Stimulated activated CD4-positive, alpha-beta T cell treated with anti-CD3 and anti-CD28 coated beads, Interleukin-1b, Interleukin-23, amount 100 ng/mL, for 24 hours (primary cell): ENCODE data around the gene VOPP1.
"Not testable (repeated sequence)": the region's sequence is repeated elsewhere in the genome, so short reads cannot be mapped to it uniquely, and the experiment has no call there.

Experiments used
- DNase-seq, 4 experiments: peaks; one replicate each; pipeline ENCODE4 v3.0.0-alpha.2; 2020; ENCODE audit warnings: low read depth in 4 of 4, low spot score in 1 of 4

VOPP1 gene

DNA sequence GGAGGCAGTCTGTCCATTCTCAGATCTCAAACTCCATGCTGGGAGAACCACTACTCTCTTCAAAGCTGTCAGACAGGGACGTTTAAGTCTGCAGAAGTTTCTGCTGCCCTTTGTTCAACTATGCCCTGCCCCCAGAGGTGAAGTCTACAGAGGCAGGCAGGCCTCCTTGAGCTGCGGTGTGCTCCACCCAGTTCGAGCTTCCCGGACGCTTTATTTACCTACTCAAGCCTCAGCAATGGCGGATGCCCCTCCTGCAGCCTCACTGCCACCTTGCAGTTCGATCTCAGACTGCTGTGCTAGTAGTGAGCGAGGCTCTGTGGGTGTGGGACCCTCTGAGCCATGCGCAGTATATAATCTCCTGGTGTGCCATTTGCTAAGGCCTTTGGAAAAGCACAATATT lies 10.4 kb upstream of the VOPP1 start:
- not testable (repeated sequence) for DNase-seq

DNA sequence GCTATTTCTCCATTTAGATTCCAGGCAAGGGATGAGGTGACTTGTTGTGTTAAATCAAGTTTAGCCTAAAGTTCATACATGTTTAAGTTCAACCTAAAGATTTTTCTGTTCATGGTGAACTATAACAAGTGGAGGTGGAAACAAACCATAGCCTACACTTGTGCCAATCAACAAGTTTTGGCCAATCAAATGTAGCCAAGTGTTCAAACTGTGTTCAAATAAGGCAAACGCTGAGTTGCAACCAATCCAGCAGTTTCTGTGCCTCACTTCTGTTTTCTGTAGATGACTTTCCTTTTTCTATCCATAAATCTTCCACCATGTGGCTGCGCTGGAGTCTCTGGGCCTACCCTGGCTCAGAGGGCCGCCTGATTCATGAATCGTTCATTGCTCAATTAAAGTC lies 4.5 kb upstream of the VOPP1 start:
- DNase-seq, result no peak

DNA sequence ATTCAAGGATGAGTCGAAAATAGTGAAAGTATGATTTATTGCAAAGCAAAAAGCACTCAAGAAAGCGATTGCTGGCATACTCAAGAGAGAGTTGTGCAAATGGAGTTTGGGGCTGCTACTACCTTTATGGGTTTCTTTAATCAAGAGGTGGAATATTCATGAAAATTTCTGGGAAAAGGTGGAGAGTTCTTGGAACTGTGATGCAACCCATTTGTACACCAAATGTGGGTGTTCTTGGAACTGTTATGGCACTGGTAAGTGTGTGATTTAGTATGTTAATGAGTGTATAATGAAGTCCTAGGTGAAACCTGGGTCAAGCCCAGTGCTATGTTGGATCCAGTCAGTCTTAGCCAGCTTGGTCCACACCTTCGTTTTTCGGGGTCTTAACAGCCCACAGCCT lies 3.4 kb upstream of the VOPP1 start:
- no peak for DNase-seq

DNA sequence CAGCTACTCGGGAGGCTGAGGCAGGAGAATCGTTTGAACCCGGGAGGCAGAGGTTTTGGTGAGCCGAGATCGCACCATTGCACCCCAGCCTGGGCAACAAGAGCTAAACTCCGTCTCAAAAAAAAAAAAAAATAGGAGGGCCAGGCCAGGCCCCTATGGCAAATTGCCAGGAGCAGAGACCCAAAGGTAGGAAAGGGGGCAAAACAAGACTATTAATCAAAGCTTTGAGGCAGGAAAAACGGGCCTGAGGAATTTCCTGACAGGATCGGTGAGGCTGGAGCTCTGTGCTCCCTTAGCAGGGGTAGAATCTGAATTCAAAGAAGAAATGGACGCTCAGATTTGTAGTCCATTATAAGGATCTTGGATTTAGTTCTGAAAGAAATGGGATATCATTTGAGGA lies 2.8 kb upstream of the VOPP1 start:
- no peak for DNase-seq

GRCh38 chr7:55574051-55574717 lies 1.9 kb upstream of the VOPP1 start:
- no peak for DNase-seq

GRCh38 chr7:55573234-55573900 lies 1.1 kb upstream of the VOPP1 start:
- DNase-seq, result no peak

GRCh38 chr7:55571511-55572377 lies 558 bp downstream of the VOPP1 start:
- peak in 3 of 4 experiments; percentile 36 to 46 (median 37) for DNase-seq

DNA sequence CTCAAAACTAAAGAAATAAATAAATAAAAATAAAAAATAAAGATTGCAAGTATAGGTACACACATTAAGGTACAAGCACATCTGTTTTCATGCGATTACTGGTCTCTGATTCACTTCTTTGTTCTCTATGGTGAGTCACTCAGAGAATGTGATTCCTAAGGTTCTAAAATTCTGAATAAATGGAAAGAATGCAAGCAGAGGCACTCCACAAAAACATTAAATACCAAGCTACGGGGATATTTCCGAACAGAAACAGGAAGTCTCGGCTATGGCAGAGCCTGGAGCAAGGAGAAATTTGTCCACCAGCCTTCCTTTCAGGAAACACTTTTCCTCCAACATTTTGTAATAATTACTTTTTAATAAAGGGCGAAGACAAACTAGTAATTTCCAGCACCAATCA lies 1.4 kb downstream of the VOPP1 start:
- no peak for DNase-seq

GRCh38 chr7:55570218-55570873 lies 2.0 kb downstream of the VOPP1 start:
- DNase-seq, result no peak

DNA sequence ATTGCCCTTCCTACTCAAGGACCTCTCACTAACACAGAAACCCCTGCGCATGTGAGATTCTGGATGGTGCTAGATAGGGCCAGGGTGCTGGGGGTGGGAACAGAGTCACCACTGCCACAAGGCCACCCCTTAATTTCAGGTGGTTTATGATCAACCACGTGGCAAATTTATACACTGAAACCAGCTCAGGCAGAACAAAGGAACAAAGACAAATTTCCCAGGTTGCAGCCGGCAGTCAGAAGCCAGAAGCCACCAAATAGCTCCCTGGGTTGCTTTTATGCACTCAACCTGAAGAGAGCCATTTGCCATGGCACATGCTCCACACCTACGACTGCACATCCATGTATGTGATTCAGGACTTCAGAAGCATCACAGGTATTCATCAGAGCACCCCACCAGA lies 2.5 kb downstream of the VOPP1 start:
- DNase-seq, result peak in 1 of 4 experiments; percentile 37

DNA sequence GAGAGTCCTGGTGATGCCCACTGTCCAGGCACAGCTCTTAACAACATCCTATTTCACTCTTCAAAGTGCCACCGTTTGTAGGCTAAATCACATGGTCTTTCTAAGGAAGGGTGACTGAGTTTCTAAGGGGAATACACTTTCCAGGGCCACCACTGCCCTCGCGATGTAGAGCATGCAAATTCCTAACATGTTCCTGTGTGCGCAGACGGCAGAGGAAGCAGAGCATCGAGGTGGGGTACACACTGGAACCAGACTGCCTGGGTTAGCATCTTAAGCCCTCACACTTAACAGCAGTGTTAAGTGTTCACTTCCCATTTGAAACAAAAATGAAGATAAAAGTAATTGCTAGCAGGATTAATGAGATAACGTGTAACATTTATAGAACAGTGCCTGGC lies 3.0 kb downstream of the VOPP1 start:
- no peak for DNase-seq

DNA sequence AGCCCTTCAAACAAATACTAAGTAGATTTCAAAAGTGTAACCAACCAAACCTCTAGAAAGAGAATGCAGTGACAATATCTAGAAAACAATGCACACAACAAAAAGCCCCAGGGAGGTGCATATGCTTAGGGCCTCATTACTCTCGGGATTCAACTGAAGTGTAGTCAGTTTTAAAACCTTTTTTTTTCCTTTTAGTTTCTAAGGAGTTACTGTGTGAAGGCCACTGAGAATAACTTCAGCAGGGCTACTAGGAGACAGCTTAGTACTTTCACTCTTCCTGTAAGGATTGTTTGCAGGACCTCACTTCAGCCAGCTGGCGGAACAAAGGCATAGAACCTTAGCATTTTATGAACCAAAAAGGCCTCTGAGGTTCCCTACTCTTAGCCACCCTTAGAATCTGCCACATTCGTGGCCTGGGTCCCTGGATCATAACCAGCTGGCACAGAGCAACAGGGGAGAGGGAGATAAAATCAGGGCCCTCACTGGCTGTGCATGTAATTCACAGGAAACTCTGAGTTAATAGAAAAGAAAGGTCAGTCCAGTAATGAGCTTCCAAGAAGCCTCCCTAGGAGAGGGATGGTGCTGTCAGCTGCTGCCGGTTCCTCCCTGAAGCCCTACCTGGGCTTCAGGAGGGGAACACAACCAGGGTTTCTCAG lies 3.6 kb downstream of the VOPP1 start:
- DNase-seq, result no peak

- no peak for DNase-seq
Measured at GRCh38 chr7:55567571-55567970, 4.7 kb downstream of the VOPP1 start.

DNA sequence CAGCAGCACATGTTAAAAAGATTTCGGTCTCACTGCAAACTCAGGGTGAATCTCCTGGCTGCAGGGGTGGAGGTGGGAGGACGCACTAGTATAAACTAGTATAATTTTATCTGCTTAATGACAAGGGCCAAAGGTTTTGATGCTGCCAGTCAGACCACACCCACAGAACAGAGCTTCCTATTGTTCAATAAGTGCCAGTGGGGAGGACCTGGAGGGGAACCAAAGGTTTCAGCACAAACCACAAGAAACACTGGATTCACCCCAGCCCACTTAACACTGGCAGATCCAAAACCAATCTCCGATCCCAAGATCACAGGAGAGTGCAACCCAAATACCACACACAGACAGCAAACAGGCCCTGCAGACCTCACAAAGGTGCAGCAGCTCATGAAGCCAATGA lies 6.6 kb downstream of the VOPP1 start:
- DNase-seq, result no peak

DNA sequence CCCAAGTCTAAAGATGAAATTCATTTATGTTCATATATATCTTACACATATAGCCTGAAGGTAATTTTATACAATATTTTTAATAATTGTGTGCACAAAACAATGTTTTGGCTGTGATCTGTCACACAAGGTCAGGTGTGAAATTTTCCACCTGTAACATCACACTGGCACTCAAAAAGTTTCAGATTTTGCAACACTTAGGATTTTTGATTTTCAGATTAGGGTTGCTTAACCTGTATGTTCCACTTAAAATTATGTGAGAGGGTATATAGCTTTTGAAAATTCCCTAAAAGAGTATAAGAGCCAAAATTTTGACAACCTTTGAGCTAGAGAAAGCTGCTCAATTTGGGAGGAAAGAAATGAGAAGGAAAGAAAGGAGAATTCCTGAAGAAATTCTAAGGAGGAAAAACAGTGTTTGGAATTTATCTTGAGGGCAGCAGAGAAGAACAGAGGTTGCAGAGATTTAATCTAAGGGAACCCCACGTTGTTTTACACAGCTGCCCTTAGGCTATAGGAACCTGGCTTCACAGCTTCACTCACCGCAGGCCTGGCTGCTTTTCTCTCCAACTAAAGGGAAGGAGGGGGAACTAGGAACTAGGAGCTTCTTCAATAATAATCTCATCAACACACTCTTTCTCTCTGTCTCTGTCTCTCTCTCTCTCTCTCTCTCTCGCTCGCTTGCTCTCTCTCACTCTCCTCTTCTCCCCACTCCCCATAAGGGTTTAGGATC lies 8.5 kb downstream of the VOPP1 start:
- no peak for DNase-seq

- no peak for DNase-seq
Measured at GRCh38 chr7:55561690-55562089, 10.6 kb downstream of the VOPP1 start.

GRCh38 chr7:55558962-55559920 lies 13.1 kb downstream of the VOPP1 start:
- no peak for DNase-seq

GRCh38 chr7:55557666-55558188 lies 14.6 kb downstream of the VOPP1 start:
- no peak for DNase-seq

- no peak for DNase-seq
Measured at GRCh38 chr7:55556492-55556891, 15.8 kb downstream of the VOPP1 start.
